GM23248 (cell line): ENCODE data around the gene CDK3. TPM values are rescaled to one million over a fixed set of nuclear protein-coding genes. Genes with fewer than 3 reads are reported as not detected.

Experiments
- DNase-seq: peaks from one replicate; pipeline ENCODE4 v3.0.0-alpha.2; 2015
- H2AFZ ChIP-seq: fragments of 200-600 bp; sonication (generic); 2 replicates; pipeline ENCODE4 v1.6.1; 2016; ENCODE audit warnings: antibody characterized with exemption
- H3F3A ChIP-seq: fragments of 200-600 bp; sonication (generic); 2 replicates; pipeline ENCODE4 v1.6.1; 2016; ENCODE audit warnings: mild to moderate bottlenecking, antibody characterized with exemption, mixed run types; ENCODE audit not compliant: insufficient read depth
- H3K27ac ChIP-seq: fragments of 200-600 bp; sonication (generic); 2 replicates; pipeline ENCODE4 v1.5.1; 2016; ENCODE audit warnings: mild to moderate bottlenecking
- H3K27me3 ChIP-seq: fragments of 200-600 bp; sonication (generic); replicated peaks from 2 replicates; pipeline ENCODE4 v1.6.1; 2016; ENCODE audit warnings: mild to moderate bottlenecking; ENCODE audit not compliant: insufficient read depth
- H3K36me3 ChIP-seq: fragments of 200-600 bp; sonication (generic); 2 replicates; pipeline ENCODE4 v1.6.1; 2016; ENCODE audit warnings: low read depth, mild to moderate bottlenecking
- H3K4me1 ChIP-seq: fragments of 200-600 bp; sonication (generic); 2 replicates; pipeline ENCODE4 v1.6.1; 2016; ENCODE audit warnings: mild to moderate bottlenecking; ENCODE audit not compliant: insufficient read depth
- H3K4me2 ChIP-seq: fragments of 200-600 bp; sonication (generic); one replicate; pipeline ENCODE4 v1.6.1; 2016; ENCODE audit warnings: mild to moderate bottlenecking; ENCODE audit not compliant: unreplicated experiment
- H3K4me3 ChIP-seq: fragments of 200-600 bp; sonication (generic); 2 replicates; pipeline ENCODE4 v1.5.1; 2016; ENCODE audit warnings: mild to moderate bottlenecking
- H3K79me2 ChIP-seq: fragments of 200-600 bp; sonication (generic); 2 replicates; pipeline ENCODE4 v1.6.1; 2016; ENCODE audit warnings: mild to moderate bottlenecking; ENCODE audit not compliant: insufficient read depth
- H3K9ac ChIP-seq: fragments of 200-600 bp; sonication (generic); 2 replicates; pipeline ENCODE4 v1.6.1; 2016; ENCODE audit warnings: mild to moderate bottlenecking
- H3K9me2 ChIP-seq: fragments of 200-600 bp; sonication (generic); 2 replicates; pipeline ENCODE4 v1.6.1; 2016; ENCODE audit warnings: mixed run types, mild to moderate bottlenecking, moderate library complexity; ENCODE audit not compliant: insufficient read depth
- H3K9me3 ChIP-seq: fragments of 200-600 bp; sonication (generic); one replicate; pipeline ENCODE4 v1.6.1; 2017; ENCODE audit warnings: low read depth
- H4K20me1 ChIP-seq: fragments of 200-600 bp; sonication (generic); 2 replicates; pipeline ENCODE4 v1.6.0; 2016; ENCODE audit not compliant: insufficient read depth
- EZH2 ChIP-seq: fragments of 200-600 bp; sonication (generic); IDR thresholded peaks from 2 replicates; pipeline ENCODE4 v1.6.1; 2018; ENCODE audit warnings: antibody characterized with exemption, mild to moderate bottlenecking; ENCODE audit not compliant: insufficient read depth, poor library complexity, severe bottlenecking
- EZH2phosphoT487 ChIP-seq: fragments of 200-600 bp; sonication (generic); IDR thresholded peaks from 2 replicates; pipeline ENCODE4 v1.6.1; 2018; ENCODE audit warnings: antibody characterized with exemption, moderate library complexity, mild to moderate bottlenecking, low read depth; ENCODE audit not compliant: insufficient read depth
- WGBS, 2 experiments: methylation state at CpG; one replicate each; pipeline ENCODE4 v1.1.6; 2015 to 2017; ENCODE audit warnings: low lambda C conversion rate in 2 of 2, low coverage in 1 of 2; ENCODE audit errors: missing lambda C conversion rate in 2 of 2; 5-methylcytosine and 5-hydroxymethylcytosine counted together
- in situ Hi-C: fragments of 300-500 bp; cut with MboI; formaldehyde crosslinking; loops from 2 replicates; pipeline ENCODE4 v1.15.0; 2020
- polyA plus RNA-seq: library from polyadenylated mRNA; unstranded; fragments of >200 nt; fragmentation: Nextera tagmentation; extraction: Ambion mirVana; gene quantifications from 2 replicates; pipeline ENCODE4 v1.2.1, GENCODE V29; 2016
- total RNA-seq: library from RNA; depleted of rRNA; stranded (reverse); fragments of >200 nt; shearing (Covaris generic); gene quantifications from 2 replicates; pipeline ENCODE4 v1.2.3, GENCODE V29; 2014

Gene CDK3
- total and polyA plus RNA-seq, 2 experiments from 2014 or later, result 0.43 to 2.0 TPM

GRCh38 chr17:76000016-76000754, 470 bp upstream of the CDK3 start:
- H3K4me2 ChIP-seq, result no peak overlapping the region
- DNase-seq, result peak; percentile 63
- no peak overlapping the region for H2AFZ ChIP-seq
- H3K9me3 ChIP-seq, result no peaks in the 10 kb centered on the region
- no peak overlapping the region for H3K27ac ChIP-seq
- H3K36me3 ChIP-seq, result no peaks in the 10 kb centered on the region
- 72 to 75% methylated on average over 31 of the region's 31 CpGs for WGBS, 2 experiments
- no peaks in the 10 kb centered on the region for H4K20me1 ChIP-seq
- no peaks in the 10 kb centered on the region for H3K9me2 ChIP-seq
- no peak for TF ChIP-seq EZH2
- TF ChIP-seq EZH2phosphoT487, result no peak
- H3K79me2 ChIP-seq, result no peaks in the 10 kb centered on the region
- in situ Hi-C loops, result no loop called here
- no peak overlapping the region for H3K9ac ChIP-seq
- H3K27me3 ChIP-seq, result no peaks in the 10 kb centered on the region
- H3K4me3 ChIP-seq, result no peak overlapping the region
- peaks cover 15% of the 10 kb centered on the region for H3K4me1 ChIP-seq
- peaks cover 21% of the 10 kb centered on the region; the same call in 1 of the 2 replicates for H3F3A ChIP-seq

GRCh38 chr17:76002100-76002499, 1.4 kb downstream of the CDK3 start:
- Histone ChIP-seq H3K27ac (no peak overlapping the region), H4K20me1 (no peaks in the 10 kb centered on the region), H2AFZ (no peak overlapping the region), H3K4me3 (no peak overlapping the region), H3F3A (0 out of 2 replicates have a peak, but pooled peaks cover 7% of the 10 kb centered on the region), H3K79me2 (no peaks in the 10 kb centered on the region), H3K27me3 (no peaks in the 10 kb centered on the region), H3K9ac (no peak overlapping the region), H3K9me3 (no peaks in the 10 kb centered on the region), H3K4me1 (peaks cover 5% of the 10 kb centered on the region; the same call in 1 of the 2 replicates), H3K9me2 (no peaks in the 10 kb centered on the region), H3K36me3 (no peaks in the 10 kb centered on the region), H3K4me2 (no peak overlapping the region)
- no peak for DNase-seq
- 89 to 94% methylated on average over 12 of the region's 12 CpGs for WGBS, 2 experiments
- no peak for TF ChIP-seq EZH2phosphoT487
- no peak for TF ChIP-seq EZH2
- in situ Hi-C loops, result no loop called here

GRCh38 chr17:76003915-76004314, 3.3 kb downstream of the CDK3 start:
- in situ Hi-C loops, result no loop called here

GRCh38 chr17:76004750-76005262, 4.2 kb downstream of the CDK3 start:
- H3F3A ChIP-seq, result no peaks in the 10 kb centered on the region
- H3K9me2 ChIP-seq, result no peaks in the 10 kb centered on the region
- 69 to 79% methylated on average over 7 to 8 of the region's 8 CpGs for WGBS, 2 experiments
- DNase-seq, result no peak
- H4K20me1 ChIP-seq, result no peaks in the 10 kb centered on the region
- H3K4me2 ChIP-seq, result no peak overlapping the region
- H2AFZ ChIP-seq, result no peak overlapping the region
- H3K79me2 ChIP-seq, result no peaks in the 10 kb centered on the region
- H3K4me3 ChIP-seq, result no peak overlapping the region
- H3K4me1 ChIP-seq, result no peaks in the 10 kb centered on the region
- H3K27ac ChIP-seq, result no peak overlapping the region
- no peaks in the 10 kb centered on the region for H3K9me3 ChIP-seq
- TF ChIP-seq EZH2phosphoT487, result no peak
- TF ChIP-seq EZH2, result no peak
- no peak overlapping the region for H3K9ac ChIP-seq
- no peaks in the 10 kb centered on the region for H3K27me3 ChIP-seq
- no peaks in the 10 kb centered on the region for H3K36me3 ChIP-seq
- in situ Hi-C loops, result no loop called here

More at GRCh38 chr17:76003915-76004314, 3.3 kb downstream of the CDK3 start:
- Histone ChIP-seq H3K9me3 (no peaks in the 10 kb centered on the region), H2AFZ (no peak overlapping the region), H3K27ac (no peak overlapping the region), H3K27me3 (no peaks in the 10 kb centered on the region), H3K36me3 (no peaks in the 10 kb centered on the region), H3K4me3 (no peak overlapping the region), H3F3A (no peaks in the 10 kb centered on the region), H3K4me2 (no peak overlapping the region), H3K9ac (no peak overlapping the region), H3K79me2 (no peaks in the 10 kb centered on the region), H4K20me1 (no peaks in the 10 kb centered on the region), H3K9me2 (no peaks in the 10 kb centered on the region), H3K4me1 (no peaks in the 10 kb centered on the region)
- DNase-seq, result no peak
- TF ChIP-seq EZH2, result no peak
- 78 to 80% methylated on average over 6 of the region's 6 CpGs for WGBS, 2 experiments
